HG03442 (cell line): ENCODE data around the gene STX4.

Experiments
- ATAC-seq: cut with Tn5 transposase; IDR thresholded peaks from one replicate; pipeline ENCODE4 v1.9.1; 2021; ENCODE audit warnings: mild to moderate bottlenecking, moderate library complexity; ENCODE audit not compliant: unreplicated experiment

The STX4 gene

GRCh38 chr16:31063843-31064611, 30.7 kb downstream of the STX4 start:
- ATAC-seq, result no peak

DNA sequence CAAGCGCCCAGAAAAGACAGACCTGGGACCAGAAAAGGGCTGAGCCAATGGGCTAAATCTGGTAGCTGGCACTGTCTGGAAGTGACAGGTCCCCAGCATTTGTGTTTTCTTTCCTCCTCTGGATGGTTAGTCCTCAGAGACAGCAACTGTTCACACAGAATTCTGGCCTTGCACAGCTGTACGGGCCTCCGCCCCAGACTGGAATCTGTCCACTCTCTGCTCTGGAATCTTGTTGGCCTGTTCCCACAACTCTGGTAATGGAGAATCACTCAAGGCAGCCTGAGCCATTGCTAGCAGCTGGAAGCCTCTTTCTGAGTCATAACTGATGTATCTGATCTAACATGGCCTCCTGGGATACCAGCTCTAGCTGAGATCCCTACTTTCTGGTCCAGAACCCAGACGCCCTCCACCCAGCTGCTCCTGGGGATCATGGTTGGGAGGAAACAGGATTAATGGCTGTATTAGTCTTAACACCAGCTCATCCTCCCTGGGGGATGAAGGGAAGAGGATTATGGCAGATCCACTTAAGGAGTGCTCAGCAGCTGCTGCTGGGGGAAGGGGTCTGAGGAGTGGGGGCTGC, 31.6 kb downstream of the STX4 start:
- ATAC-seq, result no peak

DNA sequence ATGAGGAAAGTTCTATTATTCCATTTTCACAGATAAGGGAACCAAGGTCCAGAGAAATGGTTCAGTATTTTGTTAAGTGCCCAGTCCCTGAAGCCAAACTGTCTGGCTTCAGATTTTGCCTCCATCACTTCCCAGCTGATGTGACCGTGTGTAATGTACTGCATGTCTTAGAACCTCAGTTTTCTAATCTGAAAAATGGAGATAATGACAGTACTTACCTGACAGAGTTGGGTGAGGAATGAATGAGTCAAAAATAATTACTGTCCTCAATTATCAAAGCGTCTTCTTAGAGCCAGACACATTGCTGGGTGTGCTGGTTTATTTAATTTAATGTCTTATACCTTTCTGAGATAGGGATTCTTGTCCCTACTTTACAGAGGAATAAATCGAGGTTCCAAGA, 34.0 kb downstream of the STX4 start:
- no peak for ATAC-seq

- ATAC-seq, result no peak
These were observed 38.5 kb downstream of the STX4 start for GRCh38 chr16:31071861-31072260.

DNA sequence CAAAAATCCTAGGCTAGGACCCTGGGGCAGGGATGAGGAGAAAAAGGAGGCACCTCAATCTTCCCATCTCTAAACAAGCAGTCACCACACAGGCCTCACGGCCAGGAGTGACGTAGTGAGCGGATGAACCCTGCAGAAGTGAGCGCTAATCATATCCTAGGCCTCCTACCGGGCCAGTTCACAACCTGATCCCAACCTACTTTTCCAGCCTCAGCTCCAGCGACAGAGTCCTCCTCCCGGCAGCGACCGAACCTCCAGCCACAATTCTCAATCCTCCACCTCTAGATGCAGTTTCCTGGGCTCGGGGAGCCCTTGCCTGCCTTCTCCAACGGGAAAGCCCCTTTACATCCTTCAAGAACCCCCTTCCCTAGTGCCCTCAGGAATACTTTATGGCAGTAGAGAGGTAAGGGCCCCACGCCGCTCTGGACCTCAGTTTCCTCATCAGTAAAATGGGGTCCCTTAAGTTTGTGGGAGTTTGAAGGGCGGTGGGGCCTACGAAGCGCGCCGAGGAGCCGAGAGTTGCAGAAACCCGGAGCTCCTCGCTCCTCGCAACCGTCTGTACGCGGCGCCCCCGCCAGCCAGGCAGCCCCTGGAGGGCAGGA, 39.3 kb downstream of the STX4 start:
- peak; percentile 2 for ATAC-seq

GRCh38 chr16:31073142-31073969, 40.0 kb downstream of the STX4 start:
- ATAC-seq, result peak; percentile 49

DNA sequence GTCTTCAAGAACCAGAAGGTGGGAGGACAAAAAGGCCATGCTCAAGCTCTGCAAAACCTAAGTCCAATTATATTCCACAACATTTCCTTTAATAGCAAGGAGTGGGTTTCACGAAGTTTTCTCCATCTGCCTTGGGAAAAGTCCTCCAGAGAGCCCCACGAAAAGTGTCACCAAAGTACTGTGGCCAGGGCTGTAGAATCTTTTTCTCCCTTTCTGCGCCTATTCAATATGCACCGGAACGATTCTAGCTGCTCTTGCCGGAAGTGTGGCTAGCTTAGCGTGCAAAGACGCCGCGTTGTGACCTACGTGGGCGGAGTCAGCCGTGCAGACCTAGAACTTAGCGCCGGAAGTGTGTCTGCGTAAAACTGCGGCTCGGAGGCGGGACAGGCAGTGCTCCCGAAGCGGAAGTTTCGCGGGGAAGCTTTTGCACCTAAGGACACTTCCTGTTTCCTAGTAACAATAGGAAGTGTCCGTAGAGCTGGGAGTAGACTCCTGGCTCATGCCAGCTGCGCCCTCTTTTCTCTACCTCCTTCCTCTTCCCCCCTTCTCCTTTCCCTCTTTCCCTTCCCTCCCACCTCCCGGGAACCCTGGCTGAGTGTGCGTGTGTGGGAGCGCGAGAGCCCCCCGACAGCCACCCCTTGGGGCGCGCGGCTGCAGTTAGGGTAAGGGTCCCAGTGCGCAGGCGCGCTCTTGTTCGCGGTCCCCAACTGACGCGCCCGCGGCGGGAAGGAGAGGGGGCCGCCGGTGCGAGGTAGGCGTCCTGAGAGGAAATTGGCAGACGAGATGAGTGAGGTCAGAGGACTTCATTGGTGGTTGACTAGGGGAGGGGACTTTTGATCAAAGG, 40.8 kb downstream of the STX4 start, which contains the start of the genes ZNF646 and ZNF668:
ZNF646 (plus strand) TSS at position 453 of the 844 bp plus-strand sequence. CDS start 1,903 bp downstream, outside the sequence.
ZNF668 (minus strand) TSS at position 271 of the 844 bp plus-strand sequence. CDS start 9,781 bp downstream, outside the sequence.
- peak; percentile 66 for ATAC-seq

- no peak for ATAC-seq
These were observed 41.4 kb downstream of the STX4 start for GRCh38 chr16:31074814-31075183.

GRCh38 chr16:31076319-31076718, 43.0 kb downstream of the STX4 start:
- ATAC-seq, result no peak

DNA sequence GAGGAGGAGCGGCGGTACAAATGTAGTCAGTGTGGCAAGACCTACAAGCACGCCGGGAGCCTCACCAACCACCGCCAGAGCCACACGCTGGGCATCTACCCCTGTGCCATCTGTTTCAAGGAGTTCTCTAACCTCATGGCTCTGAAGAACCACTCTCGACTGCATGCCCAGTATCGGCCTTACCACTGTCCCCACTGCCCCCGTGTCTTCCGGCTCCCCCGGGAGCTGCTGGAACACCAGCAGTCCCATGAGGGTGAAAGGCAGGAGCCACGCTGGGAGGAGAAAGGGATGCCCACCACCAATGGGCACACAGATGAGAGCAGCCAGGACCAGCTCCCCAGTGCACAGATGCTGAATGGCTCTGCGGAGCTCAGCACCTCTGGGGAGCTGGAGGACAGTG, 43.7 kb downstream of the STX4 start:
- no peak for ATAC-seq

- no peak for ATAC-seq
These were observed 44.4 kb downstream of the STX4 start for GRCh38 chr16:31077592-31078396.

GRCh38 chr16:31078597-31079341, 45.4 kb downstream of the STX4 start:
- no peak for ATAC-seq

GRCh38 chr16:31079342-31079944, 46.1 kb downstream of the STX4 start:
- ATAC-seq, result no peak

GRCh38 chr16:31080035-31080629, 46.8 kb downstream of the STX4 start:
- no peak for ATAC-seq

GRCh38 chr16:31080756-31081419, 47.5 kb downstream of the STX4 start:
- no peak for ATAC-seq

DNA sequence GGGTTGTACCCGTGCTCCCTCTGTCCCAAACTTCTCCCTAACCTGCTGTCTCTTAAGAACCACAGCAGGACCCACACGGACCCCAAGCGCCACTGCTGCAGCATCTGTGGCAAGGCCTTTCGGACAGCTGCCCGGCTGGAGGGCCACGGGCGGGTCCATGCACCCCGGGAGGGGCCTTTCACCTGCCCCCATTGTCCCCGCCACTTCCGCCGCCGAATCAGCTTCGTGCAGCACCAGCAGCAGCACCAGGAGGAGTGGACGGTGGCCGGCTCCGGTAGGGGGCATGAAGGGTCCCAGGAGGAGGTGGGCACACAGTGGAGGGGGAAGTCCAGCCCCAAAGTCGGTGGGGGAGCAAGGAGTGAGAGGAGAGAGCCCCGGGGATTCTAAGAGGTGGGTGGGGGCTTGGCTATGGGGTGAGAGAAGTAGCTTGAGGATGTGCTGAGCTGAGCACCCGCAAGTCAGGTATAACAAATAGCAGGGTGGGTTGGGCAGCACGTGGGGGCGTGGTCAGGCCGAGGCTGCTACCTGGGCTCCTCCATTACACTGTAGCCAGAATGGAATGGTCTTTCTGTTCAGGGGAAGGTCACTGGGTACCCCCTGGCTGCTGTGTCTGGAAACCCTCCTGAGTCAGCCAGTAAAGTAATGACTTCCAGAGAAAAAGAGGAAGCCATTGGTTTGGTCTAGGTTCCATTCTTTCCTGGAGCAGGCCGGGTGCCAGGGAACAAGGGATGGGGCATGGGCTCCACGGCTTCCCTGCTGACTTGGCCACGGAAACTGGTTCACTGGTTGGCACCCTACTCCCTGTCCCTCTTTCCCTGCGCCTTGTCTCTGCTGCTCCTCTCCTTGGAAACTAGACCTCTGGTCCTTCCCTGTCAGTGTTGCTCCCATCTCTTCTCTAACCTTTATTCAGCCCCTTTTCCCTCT, 48.3 kb downstream of the STX4 start:
- ATAC-seq, result no peak
